Parietal lobe (tissue), 2 donors: ENCODE measurements around the gene POMT1. TPM values are rescaled to one million over a fixed set of nuclear protein-coding genes. Genes with fewer than 3 reads are reported as not detected.

ENCODE experiments used
- small RNA-seq: library from RNA; depleted of rRNA; stranded (forward); fragments of <200 nt; gene quantifications from one replicate; pipeline ENCODE3, GENCODE V24; 2014; ENCODE audit warnings: low replicate concordance
- total RNA-seq: library from RNA; depleted of rRNA; stranded (reverse); fragments of >200 nt; gene quantifications from one replicate; pipeline ENCODE4 v1.2.3, GENCODE V29; 2014

POMT1 gene
- 66.7 TPM for total RNA-seq

GRCh38 chr9:131502781-131503625 is at the start of gene POMT1:
Gene POMT1, plus strand, starts transcription at chr9:131502918. Its CDS starts 1,301 bp downstream, at chr9:131504219.

GRCh38 chr9:131530920-131531832 is 28.5 kb downstream of the POMT1 start, which contains the start of gene UCK1:
Gene UCK1, minus strand, starts transcription at chr9:131531263. Its CDS starts 89 bp downstream, at chr9:131531174.

GRCh38 chr9:131545003-131545785 is 42.5 kb downstream of the POMT1 start, which contains the start of gene PRRT1B:
Gene PRRT1B, plus strand, starts transcription at chr9:131545523. Its CDS starts 93 bp downstream, at chr9:131545616.

Small RNA genes within 50 kb of the gene (small RNA-seq; reads per million reads assigned to genes)
- gene SNORD62A (0.55 reads per million, percentile 50 among the genes with 10 or more reads in this experiment), gene SNORD62B (0.34 reads per million, percentile 18 among the genes with 10 or more reads in this experiment)

Other genes starting within 250 kb of the POMT1 start
- 1.9 TPM for gene FAM78A, start 226.4 kb upstream of the POMT1 start, total RNA-seq
- 7.2 TPM for gene PLPP7, start 213.2 kb upstream of the POMT1 start, total RNA-seq
- 321 TPM for gene PRRC2B, start 108.8 kb upstream of the POMT1 start, total RNA-seq
- 21.9 TPM for gene UCK1, start 28.3 kb downstream of the POMT1 start, total RNA-seq
- gene PRRT1B, start 42.6 kb downstream of the POMT1 start, total RNA-seq, result not detected
- gene RAPGEF1, start 237.2 kb downstream of the POMT1 start, total RNA-seq, result 49.1 TPM